Ramos (cell line): ENCODE data around the gene ADAM11.

ENCODE experiments used
- in situ Hi-C: fragments of 300-500 bp; cut with MboI; formaldehyde crosslinking; loops from one replicate; pipeline ENCODE4 v1.14.3; 2022; ENCODE audit warnings: low sequenced_read_pairs; ENCODE audit not compliant: unreplicated experiment

The ADAM11 gene

GRCh38 chr17:44757045-44757917 is 1.5 kb upstream of the ADAM11 start:
- in situ Hi-C loops: no loop called here

DNA sequence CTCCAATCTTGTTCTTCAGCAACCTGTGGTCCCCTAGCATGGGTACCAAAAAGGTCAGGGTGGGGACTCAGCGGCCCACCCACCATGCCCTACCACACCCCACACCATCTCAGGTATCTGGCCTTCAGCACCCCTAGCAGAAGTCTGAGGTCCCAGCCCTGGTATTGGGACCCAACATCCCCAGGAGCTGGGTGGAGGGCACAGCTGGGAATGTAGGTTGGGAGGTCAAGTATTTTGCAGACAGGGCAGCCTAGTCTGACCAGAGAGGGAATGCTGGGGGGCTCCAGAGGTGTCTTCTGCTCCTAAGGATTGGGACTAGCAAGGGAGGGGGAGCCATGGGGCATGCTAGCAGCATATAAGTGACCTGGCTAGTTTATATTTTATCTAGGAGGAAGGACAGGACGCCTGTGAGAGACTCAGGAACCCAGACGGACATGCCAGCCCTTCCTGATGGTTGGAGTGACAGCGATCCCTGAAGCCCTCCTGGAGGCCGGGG is 822 bp upstream of the ADAM11 start:
- in situ Hi-C loops: no loop called here

DNA sequence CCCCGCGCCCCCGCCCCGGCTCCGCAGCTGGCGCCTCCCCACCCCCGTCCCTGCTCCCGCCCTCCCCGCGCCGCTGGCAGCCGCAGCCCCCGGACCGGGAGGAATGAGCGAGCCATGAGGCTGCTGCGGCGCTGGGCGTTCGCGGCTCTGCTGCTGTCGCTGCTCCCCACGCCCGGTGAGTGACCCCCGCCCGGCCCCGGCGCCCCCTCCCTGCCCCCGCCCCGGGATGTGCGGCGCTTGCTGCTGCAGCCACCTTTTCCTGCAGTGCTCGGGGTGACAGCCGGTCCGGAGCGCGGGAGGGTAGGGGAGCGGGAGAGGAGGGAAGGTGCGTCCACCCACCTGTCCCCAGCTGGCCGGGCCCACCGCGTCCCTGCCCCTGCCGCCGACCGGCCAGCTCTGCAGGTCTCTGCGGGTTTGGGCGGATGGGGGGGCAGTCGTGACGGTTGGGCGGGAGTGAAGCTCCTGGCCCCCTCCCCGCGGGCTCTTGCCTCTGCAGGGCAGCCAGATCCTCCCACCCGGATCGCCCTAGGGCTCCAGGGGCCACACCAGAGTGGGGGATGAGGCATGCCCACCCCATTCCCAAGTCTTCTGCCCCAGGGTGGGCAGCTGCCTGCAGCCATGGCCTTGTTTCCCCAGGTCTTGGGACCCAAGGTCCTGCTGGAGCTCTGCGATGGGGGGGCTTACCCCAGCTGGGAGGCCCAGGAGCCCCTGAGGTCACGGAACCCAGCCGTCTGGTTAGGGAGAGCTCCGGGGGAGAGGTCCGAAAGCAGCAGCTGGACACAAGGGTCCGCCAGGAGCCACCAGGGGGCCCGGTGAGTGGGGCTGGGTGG is 513 bp downstream of the ADAM11 start:
- in situ Hi-C loops: no loop called here

DNA sequence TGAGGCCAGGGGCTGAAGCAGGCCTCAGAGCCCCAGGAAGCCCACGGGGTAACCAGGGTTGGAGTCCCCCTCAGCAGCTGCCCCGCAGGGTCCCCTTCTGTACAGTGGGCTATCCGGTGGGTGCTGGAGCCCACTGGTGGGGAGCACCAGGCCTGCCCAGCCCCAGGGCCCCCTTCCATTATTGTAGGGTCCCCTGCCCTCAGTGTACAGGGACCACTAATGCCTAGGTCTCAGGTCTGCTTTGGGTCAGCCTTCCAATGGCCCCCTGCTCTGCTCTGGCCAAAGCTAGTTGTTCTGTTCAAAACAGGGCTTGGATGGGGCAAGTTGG is 1.1 kb downstream of the ADAM11 start:
- in situ Hi-C loops: no loop called here

GRCh38 chr17:44760474-44761308 is 1.9 kb downstream of the ADAM11 start:
- in situ Hi-C loops: no loop called here

GRCh38 chr17:44761932-44762810 is 3.4 kb downstream of the ADAM11 start:
- in situ Hi-C loops: no loop called here

DNA sequence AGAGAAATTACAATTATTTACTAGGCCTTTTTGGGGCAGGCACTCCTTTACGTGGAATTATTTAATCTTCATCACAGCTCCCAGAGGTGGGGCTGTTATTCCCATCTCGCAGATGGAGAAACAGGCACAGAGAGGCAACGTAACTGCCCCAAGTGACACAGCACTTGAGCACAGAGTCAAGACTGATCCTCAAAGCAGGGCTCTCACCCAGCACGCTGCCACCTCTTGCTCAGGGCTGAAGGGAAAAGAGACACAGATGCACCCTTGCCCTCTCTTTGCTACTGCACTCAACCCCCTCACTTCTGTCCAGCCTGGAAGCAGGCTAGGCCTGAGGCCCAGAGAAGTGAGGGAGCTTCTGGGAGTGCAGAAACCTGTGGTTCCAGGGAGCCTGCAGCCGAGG is 4.4 kb downstream of the ADAM11 start:
- in situ Hi-C loops: no loop called here

- in situ Hi-C loops: no loop called here
These were observed 7.2 kb downstream of the ADAM11 start for GRCh38 chr17:44765965-44766364.

DNA sequence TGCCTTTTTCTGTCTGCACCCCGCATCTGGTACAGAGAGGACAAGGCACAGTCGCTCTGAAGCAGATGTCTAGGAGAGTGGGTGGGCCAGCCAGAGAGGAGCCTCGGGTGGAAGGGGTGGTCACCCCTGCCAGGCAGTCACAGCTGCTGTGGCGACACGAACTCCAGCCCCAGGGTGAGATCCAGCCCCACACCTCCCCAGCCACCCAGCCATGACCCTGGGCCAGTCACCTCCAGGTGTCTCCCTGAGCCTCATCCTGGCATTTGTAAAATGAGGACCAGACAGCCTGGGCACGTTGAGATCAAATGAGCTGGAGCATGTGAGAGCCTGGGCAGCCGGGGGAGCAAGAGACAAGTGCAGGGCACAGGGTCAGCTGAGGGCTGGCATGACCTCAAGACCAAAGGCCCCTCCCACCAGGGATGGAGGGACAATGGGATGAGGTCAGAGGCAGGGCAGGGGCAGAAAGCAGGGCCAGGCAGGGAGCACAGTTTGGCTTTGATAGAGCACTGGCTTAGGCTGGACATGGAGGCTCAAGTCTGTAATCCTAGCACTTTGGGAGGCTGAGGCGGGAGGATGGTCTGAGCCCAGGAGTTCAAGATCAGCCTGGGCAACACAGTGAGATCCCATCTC is 7.7 kb downstream of the ADAM11 start:
- in situ Hi-C loops: no loop called here

DNA sequence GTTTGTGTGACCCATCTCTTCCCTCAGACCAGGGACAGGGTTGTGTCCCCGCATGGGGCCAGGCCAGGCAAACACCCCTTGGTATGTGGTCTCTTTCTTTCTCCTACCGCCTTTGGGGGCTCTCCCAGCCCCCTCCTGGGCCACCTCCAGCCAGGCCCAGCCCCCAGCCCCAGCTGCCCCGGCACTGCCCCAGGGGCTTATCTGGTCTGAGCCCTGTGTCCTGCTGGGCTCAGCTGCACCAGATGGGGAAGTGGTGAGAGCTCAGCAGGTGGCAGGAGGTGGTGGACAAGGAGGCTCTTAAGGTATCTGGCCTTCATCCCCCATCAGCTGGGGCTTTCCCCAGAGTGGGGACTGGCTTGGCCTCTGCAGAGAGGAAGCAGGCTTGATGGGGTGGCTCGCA is 8.7 kb downstream of the ADAM11 start:
- in situ Hi-C loops: no loop called here

GRCh38 chr17:44768505-44769142 is 9.8 kb downstream of the ADAM11 start:
- in situ Hi-C loops: no loop called here

GRCh38 chr17:44769230-44769629 is 10.4 kb downstream of the ADAM11 start:
- in situ Hi-C loops: no loop called here

- in situ Hi-C loops: loop anchor here (10.0 kb wide), 1 partner anchor 335 kb away; no protein-coding TSS in a partner anchor
These were observed 10.9 kb downstream of the ADAM11 start for GRCh38 chr17:44769647-44770084.

DNA sequence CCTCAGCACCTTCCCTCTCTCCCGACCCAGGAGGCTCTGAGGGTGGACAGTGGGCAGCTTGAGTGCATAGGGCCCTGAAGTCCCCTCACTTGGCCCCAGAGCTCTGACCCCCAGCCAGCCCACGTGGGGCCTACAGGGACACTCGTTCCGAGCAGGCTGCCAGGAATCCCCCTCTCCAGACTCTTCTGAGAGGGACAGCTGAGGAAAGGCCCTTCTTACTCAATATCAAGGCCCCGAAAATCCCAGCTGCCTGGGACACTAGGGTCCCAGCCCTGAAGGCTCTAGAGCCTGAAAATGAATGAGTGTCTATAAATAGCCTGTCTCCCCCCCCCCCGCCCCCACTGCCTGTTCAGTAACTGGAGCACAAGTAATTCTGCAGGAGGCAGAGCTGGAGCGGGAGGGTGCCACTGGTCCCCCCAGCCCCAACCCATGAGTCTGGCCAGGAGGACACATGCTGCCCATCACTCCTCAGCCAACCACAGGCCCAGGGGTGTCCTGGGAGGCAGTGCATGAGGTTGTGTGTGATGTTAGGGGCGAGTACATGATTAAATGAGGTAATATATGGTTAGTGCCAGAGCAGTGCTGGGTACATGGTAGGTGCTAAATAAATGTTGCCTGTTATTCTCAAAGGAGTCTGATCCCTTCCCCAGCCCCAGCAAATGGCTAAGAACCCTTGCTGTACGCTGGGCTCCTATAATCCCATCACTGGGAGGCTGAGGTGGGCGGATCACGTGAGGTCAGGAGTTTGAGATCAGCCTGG is 11.6 kb downstream of the ADAM11 start:
- in situ Hi-C loops: loop anchor here (10.0 kb wide), 1 partner anchor 334 kb away; no protein-coding TSS in a partner anchor

GRCh38 chr17:44772308-44773045 is 13.7 kb downstream of the ADAM11 start:
- in situ Hi-C loops: loop anchor here (10.0 kb wide), 1 partner anchor 332 kb away; no protein-coding TSS in a partner anchor

DNA sequence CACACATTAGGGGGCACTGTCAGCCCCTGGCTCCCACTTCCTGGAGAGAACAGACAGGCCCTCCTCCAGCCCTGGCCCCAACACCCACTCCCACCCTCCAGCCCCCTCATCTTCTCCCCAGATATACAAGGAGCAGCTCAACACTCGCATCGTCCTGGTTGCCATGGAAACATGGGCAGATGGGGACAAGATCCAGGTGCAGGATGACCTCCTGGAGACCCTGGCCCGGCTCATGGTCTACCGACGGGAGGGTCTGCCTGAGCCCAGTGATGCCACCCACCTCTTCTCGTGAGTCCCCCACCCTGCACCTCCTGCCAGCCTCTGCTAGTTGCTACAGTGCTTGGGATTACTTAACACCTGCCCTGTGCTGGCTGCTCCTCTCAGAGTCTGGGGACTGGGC is 14.4 kb downstream of the ADAM11 start:
- in situ Hi-C loops: loop anchor here (10.0 kb wide), 1 partner anchor 332 kb away; no protein-coding TSS in a partner anchor
